Peyer's patch (tissue), 4 donors: ENCODE results near the gene METTL1. TPM values are rescaled to one million over a fixed set of nuclear protein-coding genes. Genes with fewer than 3 reads are reported as not detected.

ENCODE experiments used
- DNase-seq, 3 donors: peaks; one replicate each; pipeline ENCODE4 v3.0.0-alpha.2; 2017 to 2019
- H3K27ac ChIP-seq, 4 donors: fragments of 200-600 bp; sonication (generic); one replicate each; pipeline ENCODE4 v1.5.1; 2016 to 2019
- H3K27me3 ChIP-seq, 2 donors: fragments of 200-600 bp; sonication (generic); one replicate each; pipeline ENCODE4 v1.5.1; 2019
- H3K36me3 ChIP-seq, 3 donors: fragments of 200-600 bp; sonication (generic); one replicate each; pipeline ENCODE4 v1.5.1; 2016 to 2019
- H3K4me1 ChIP-seq, 4 donors: fragments of 200-600 bp; sonication (generic); one replicate each; pipeline ENCODE4 v1.5.1; 2016 to 2019
- H3K4me3 ChIP-seq, 4 donors: fragments of 200-600 bp; sonication (generic); 1 replicate in 3 of 4; 2 replicates in 1 of 4; pipeline ENCODE4 v1.5.1; 2016 to 2019; ENCODE audit warnings: mild to moderate bottlenecking in 1 of 4
- H3K9me3 ChIP-seq, 4 donors: fragments of 200-600 bp; sonication (generic); one replicate each; pipeline ENCODE4 v1.5.1; 2016 to 2019; ENCODE audit warnings: mild to moderate bottlenecking in 1 of 4
- POLR2A ChIP-seq, 2 donors: fragments of 450-650 bp; IDR thresholded peaks; one replicate each; pipeline ENCODE4 v1.5.1; 2017; ENCODE audit warnings: antibody characterized with exemption in 2 of 2, mild to moderate bottlenecking in 2 of 2, moderate library complexity in 2 of 2
- total RNA-seq, 4 donors: library from RNA; depleted of rRNA; stranded (reverse); fragments of >200 nt; gene quantifications; one replicate each; pipeline ENCODE4 v1.1.0, GENCODE V29; 2016
- TF ChIP-seq, protein P1 (sequence below), 6 experiments: fragments of 450-650 bp in 4 of 6; fragments of 200-600 bp in 2 of 6; sonication (generic) in 1 of 6; IDR thresholded peaks; one replicate each; pipeline ENCODE4 v1.5.1; 2017 to 2019; ENCODE audit warnings: antibody characterized with exemption in 6 of 6, mild to moderate bottlenecking in 3 of 6, moderate library complexity in 1 of 6

METTL1 gene
- total RNA-seq, 4 donors from 2014 or later: 1.2 to 26.4 (median 8.0) TPM

DNA sequence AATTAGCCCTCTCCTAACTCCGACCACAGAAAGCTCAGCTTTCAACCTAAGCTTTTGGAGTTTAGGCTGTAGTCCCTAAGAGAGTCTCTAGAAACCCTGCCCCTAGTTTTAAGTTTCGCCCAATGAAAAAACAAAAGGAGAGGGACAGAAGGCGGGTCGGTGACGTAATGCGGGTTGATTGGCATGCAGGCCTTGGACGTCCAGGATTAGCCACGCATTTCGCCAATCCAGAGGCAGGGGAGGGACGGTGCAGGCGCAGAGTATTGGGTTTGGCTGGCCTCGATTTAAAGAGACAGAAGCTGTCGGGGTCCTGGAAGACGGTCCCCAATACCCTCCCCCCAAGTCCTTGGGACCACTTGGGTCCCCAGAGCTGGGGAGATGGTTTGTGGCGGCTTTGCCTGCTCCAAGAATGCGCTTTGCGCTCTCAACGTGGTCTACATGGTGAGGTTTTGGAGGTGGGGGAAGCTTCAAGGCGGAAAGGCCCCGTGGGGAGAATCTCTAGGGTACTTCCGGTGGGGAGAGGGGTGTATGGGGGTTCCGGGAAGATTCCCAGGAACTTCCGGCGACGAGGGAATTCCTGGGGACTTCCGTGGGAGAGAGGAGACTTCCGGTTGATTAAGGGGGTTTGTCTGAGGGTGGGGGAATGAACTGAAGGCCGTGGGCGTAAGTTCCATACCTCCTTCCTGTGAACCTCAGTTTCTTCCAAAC, 27.0 kb downstream of the METTL1 start, which contains the start of gene TSPAN31:
Gene TSPAN31, plus strand, starts transcription at position 263 of the 708 bp plus-strand sequence. Its CDS starts 116 bp downstream, at position 379.
- Histone ChIP-seq H3K27ac (peak within 1 kb of the TSS; percentile 85 to 95 (median 95)), H3K36me3 (peaks cover 0 to 33% (median 0%) of the 10 kb centered on the region in 3 donors), H3K4me3 (peak within 1 kb of the TSS; percentile 62 to 85 (median 79)), H3K27me3 (no peaks in the 10 kb centered on the region), H3K9me3 (no peaks in the 10 kb centered on the region), H3K4me1 (peaks cover 0 to 15% (median 8%) of the 10 kb centered on the region in 4 donors)
- TF ChIP-seq, protein P1, sequence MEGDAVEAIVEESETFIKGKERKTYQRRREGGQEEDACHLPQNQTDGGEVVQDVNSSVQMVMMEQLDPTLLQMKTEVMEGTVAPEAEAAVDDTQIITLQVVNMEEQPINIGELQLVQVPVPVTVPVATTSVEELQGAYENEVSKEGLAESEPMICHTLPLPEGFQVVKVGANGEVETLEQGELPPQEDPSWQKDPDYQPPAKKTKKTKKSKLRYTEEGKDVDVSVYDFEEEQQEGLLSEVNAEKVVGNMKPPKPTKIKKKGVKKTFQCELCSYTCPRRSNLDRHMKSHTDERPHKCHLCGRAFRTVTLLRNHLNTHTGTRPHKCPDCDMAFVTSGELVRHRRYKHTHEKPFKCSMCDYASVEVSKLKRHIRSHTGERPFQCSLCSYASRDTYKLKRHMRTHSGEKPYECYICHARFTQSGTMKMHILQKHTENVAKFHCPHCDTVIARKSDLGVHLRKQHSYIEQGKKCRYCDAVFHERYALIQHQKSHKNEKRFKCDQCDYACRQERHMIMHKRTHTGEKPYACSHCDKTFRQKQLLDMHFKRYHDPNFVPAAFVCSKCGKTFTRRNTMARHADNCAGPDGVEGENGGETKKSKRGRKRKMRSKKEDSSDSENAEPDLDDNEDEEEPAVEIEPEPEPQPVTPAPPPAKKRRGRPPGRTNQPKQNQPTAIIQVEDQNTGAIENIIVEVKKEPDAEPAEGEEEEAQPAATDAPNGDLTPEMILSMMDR (IDR thresholded peaks at IDR 0.05): peak in 2 of 6 experiments; percentile 19 to 34
- peak; percentile 39 to 58 for TF ChIP-seq POLR2A (IDR thresholded peaks at IDR 0.05)
- DNase-seq: peak; percentile 96 to 99 (median 98)

DNA sequence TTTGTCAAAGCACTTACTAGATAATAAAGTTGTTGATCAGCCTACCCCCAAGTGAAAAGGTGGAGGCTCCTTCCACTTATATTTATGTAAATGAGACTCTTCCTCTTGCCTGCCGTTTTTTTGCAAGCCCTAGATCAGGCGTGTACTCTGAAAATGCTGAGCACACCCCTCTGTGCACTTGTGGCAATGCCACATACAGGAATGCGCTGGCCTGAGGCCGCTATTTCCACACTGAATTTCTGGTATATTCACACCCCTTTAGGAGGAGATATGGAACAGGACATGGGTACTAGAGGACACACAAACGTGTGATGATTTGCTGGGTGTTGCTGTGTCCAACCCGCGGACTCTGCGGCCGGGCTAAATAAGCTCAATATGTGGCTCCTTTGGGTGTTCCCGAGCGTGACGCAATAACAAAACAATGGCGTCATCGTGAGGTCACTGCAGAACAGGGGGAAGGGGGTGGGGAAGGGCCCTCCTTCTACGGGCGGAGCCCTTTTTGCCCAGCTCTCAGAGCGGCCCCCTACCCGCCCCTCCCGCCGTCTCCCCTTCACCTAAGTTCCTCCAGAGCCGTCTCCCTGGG, 27.6 kb downstream of the METTL1 start:
- Histone ChIP-seq H3K4me3 (peak overlapping the region; percentile 62 to 85 (median 79)), H3K27me3 (peaks cover 0 to 4% of the 10 kb centered on the region in 2 donors), H3K4me1 (peaks cover 0 to 20% (median 8%) of the 10 kb centered on the region in 4 donors), H3K36me3 (peaks cover 0 to 28% (median 0%) of the 10 kb centered on the region in 3 donors), H3K9me3 (no peaks in the 10 kb centered on the region), H3K27ac (peak overlapping the region; percentile 85 to 95 (median 95))
- TF ChIP-seq, protein P1 (IDR thresholded peaks at IDR 0.05): no peak
- TF ChIP-seq POLR2A (IDR thresholded peaks at IDR 0.05): no peak
- DNase-seq: peak; percentile 54 to 85 (median 80)

DNA sequence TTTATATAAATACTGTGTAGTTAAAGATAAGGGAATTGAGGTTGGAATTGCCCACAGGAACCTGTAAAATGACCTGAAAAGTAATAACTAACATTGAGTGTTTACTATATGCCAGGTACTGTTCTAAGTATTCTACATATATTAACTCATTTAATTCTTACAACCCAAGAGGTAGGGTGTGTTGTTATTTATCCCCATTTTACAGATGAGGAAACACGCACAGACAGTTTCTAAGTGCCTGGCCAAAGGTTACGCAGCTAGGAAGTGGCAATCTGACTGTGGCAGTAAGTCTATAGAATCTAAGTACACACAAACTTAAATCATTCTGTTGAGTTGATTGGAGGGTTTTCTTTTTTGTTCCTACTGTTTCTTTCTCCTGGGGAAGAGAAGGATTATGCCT, 28.1 kb downstream of the METTL1 start:
- Histone ChIP-seq H3K27ac (peak overlapping the region in 1 of 4 donors; percentile 95), H3K4me3 (no peak overlapping the region)

DNA sequence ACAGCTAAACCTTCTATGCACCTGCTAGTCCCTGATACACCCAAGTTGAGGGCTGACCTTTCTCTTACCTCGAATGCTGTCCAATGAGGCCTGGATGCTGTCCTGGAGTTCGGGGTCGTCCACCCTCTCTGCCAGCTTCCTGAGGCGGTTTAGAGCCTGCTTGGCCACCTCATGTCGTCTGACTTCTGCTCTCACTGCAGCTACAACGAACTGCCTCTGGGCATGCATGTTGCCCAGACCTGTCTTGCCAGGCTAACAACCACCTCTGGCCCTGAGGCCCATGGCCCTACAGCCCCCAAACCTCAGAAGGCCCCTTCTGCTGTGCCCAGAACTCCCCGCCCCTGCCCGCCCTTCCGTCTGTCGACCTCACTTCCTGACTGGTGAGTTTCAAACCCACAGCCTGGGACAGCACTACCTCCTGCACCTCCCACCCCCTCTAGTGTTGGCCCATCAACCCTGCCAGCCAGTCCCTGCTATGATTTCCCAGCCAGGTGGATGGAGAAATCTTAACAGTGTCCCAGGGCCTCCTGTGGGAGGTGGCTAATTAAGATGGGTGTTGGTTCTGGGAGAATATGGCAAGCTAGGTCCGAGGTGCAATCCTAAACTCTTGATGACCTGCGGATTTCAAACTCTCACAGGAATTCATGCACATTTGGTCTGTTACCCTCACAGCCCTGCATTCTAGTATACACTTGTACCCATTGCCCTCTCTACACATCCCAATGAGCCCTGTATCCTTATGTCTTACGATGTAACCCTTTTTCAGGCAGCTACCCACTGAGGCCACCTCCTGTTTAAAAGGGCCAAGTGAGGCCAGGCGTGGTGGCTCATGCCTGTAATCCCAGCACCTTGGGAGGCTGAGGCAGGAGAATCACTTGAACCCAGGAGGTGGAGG, 29.8 kb downstream of the METTL1 start:
- Histone ChIP-seq H3K36me3 (peaks cover 0 to 6% (median 0%) of the 10 kb centered on the region in 3 donors), H3K27ac (peak overlapping the region; percentile 10 to 80 (median 66)), H3K4me3 (peak overlapping the region; percentile 33 to 45 (median 38)), H3K9me3 (no peaks in the 10 kb centered on the region), H3K4me1 (peaks cover 0 to 23% (median 19%) of the 10 kb centered on the region in 4 donors), H3K27me3 (peaks cover 0 to 26% of the 10 kb centered on the region in 2 donors)
- peak in 2 of 3 donors; percentile 83 to 89 for DNase-seq
- TF ChIP-seq, protein P1 (IDR thresholded peaks at IDR 0.05): peak in 5 of 6 experiments; percentile 30 to 70 (median 38)
- no peak for TF ChIP-seq POLR2A (IDR thresholded peaks at IDR 0.05)

More for the DNA sequence above, 28.1 kb downstream of the METTL1 start:
- DNase-seq: no peak
- Histone ChIP-seq H3K9me3 (no peaks in the 10 kb centered on the region), H3K36me3 (peaks cover 0 to 23% (median 0%) of the 10 kb centered on the region in 3 donors), H3K27me3 (peaks cover 0 to 10% of the 10 kb centered on the region in 2 donors), H3K4me1 (peaks cover 0 to 20% (median 8%) of the 10 kb centered on the region in 4 donors)
- TF ChIP-seq, protein P1 (IDR thresholded peaks at IDR 0.05): no peak
- TF ChIP-seq POLR2A (IDR thresholded peaks at IDR 0.05): no peak

DNA sequence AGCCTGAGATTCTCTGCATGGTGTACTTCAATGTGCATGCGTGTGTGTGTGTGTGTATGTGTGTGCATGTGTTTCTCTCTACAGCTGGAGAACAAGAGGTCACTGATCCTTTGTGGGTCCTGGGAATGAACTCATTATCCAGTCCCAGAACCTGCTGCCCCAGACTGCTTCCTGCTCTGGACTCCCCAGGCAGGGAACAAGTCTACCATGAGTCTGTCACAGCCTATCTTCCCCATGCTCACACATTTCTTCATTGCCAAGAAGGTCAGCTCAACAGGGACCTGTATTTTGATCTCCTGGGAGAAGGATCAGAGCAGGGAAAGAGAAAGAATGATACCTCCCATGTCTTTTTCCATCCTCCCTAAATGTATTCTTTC, 30.5 kb downstream of the METTL1 start:
- peak overlapping the region; percentile 33 to 45 (median 38) for H3K4me3 ChIP-seq
- no peak for TF ChIP-seq POLR2A (IDR thresholded peaks at IDR 0.05)
- TF ChIP-seq, protein P1 (IDR thresholded peaks at IDR 0.05): no peak
- peak overlapping the region; percentile 10 to 80 (median 66) for H3K27ac ChIP-seq
- peaks cover 0 to 33% of the 10 kb centered on the region in 2 donors for H3K27me3 ChIP-seq
- peaks cover 0 to 30% (median 20%) of the 10 kb centered on the region in 4 donors for H3K4me1 ChIP-seq
- no peaks in the 10 kb centered on the region for H3K36me3 ChIP-seq
- no peaks in the 10 kb centered on the region for H3K9me3 ChIP-seq
- no peak for DNase-seq
